Measurements from ENCODE around the gene NIP7. TPM values are rescaled to one million over a fixed set of nuclear protein-coding genes. Genes with fewer than 3 reads are reported as not detected.

NIP7 gene
- total RNA-seq, 1 donor from 2014 or later: 22.9 TPM

- TF ChIP-seq, protein P1, sequence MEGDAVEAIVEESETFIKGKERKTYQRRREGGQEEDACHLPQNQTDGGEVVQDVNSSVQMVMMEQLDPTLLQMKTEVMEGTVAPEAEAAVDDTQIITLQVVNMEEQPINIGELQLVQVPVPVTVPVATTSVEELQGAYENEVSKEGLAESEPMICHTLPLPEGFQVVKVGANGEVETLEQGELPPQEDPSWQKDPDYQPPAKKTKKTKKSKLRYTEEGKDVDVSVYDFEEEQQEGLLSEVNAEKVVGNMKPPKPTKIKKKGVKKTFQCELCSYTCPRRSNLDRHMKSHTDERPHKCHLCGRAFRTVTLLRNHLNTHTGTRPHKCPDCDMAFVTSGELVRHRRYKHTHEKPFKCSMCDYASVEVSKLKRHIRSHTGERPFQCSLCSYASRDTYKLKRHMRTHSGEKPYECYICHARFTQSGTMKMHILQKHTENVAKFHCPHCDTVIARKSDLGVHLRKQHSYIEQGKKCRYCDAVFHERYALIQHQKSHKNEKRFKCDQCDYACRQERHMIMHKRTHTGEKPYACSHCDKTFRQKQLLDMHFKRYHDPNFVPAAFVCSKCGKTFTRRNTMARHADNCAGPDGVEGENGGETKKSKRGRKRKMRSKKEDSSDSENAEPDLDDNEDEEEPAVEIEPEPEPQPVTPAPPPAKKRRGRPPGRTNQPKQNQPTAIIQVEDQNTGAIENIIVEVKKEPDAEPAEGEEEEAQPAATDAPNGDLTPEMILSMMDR (IDR thresholded peaks at IDR 0.05; ENCODE audit: unreplicated experiment): no peak
- no peak for DNase-seq (ENCODE audit: low spot score, unreplicated experiment)
- peaks cover 29% of the 10 kb centered on the region for H3K36me3 Mint-ChIP-seq (ENCODE audit: insufficient read depth)
- H3K4me1 Mint-ChIP-seq (ENCODE audit: low read depth): peaks cover 4% of the 10 kb centered on the region
- no peak overlapping the region for H3K4me3 Mint-ChIP-seq (ENCODE audit: low read depth)
- no peak overlapping the region for H3K27ac Mint-ChIP-seq
- no peaks in the 10 kb centered on the region for H3K9me3 Mint-ChIP-seq (ENCODE audit: low read depth)
- H3K27me3 Mint-ChIP-seq: no peaks in the 10 kb centered on the region
Measured at GRCh38 chr16:69368866-69369265, 29.3 kb downstream of the NIP7 start.

GRCh38 chr16:69371564-69371963 lies 32.0 kb downstream of the NIP7 start:
- no peaks in the 10 kb centered on the region for H3K9me3 Mint-ChIP-seq (ENCODE audit: low read depth)
- peaks cover 4% of the 10 kb centered on the region for H3K4me1 Mint-ChIP-seq (ENCODE audit: low read depth)
- no peak overlapping the region for H3K4me3 Mint-ChIP-seq (ENCODE audit: low read depth)
- no peak overlapping the region for H3K27ac Mint-ChIP-seq
- TF ChIP-seq, protein P1 (IDR thresholded peaks at IDR 0.05; ENCODE audit: unreplicated experiment): no peak
- H3K36me3 Mint-ChIP-seq (ENCODE audit: insufficient read depth): peaks cover 25% of the 10 kb centered on the region
- no peaks in the 10 kb centered on the region for H3K27me3 Mint-ChIP-seq
- DNase-seq (ENCODE audit: low spot score, unreplicated experiment): no peak

- H3K27me3 Mint-ChIP-seq: no peaks in the 10 kb centered on the region
- peaks cover 25% of the 10 kb centered on the region for H3K36me3 Mint-ChIP-seq (ENCODE audit: insufficient read depth)
Measured at GRCh38 chr16:69373019-69373418, 33.4 kb downstream of the NIP7 start.

DNA sequence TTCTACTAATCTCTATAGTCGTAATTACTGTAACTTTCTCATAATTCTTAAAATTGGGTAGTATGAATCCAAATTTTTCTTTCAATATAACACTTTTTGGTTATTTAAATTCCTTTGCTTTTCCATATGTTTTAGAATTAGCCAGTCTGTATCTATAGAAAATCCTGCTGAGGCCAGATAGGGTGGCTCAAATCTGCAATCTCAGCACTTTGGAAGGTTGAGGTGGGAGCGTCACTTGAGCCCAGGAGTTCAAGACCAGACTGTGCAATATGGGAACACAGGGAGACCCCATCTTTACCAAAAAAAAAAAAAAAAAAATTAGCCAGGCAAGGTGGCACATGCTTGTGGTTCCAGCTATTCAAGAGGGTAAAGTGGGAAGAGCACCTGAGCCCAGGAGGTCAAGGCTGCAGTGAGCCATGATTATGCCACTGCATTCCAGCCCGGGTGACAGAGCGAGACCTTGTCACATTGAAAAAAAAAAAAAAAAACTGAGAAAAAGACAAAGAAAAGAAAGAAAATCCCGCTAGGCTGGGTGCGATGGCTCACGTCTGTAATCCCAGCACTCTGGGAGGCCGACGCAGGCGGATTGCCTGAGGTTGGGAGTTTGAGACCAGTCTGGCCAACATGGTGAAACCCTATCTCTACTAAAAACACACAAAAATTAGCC lies 37.0 kb downstream of the NIP7 start:
- no peaks in the 10 kb centered on the region for H3K27me3 Mint-ChIP-seq
- peaks cover 4% of the 10 kb centered on the region for H3K4me1 Mint-ChIP-seq (ENCODE audit: low read depth)
- H3K9me3 Mint-ChIP-seq (ENCODE audit: low read depth): no peaks in the 10 kb centered on the region
- no peak for DNase-seq (ENCODE audit: low spot score, unreplicated experiment)
- H3K36me3 Mint-ChIP-seq (ENCODE audit: insufficient read depth): peaks cover 14% of the 10 kb centered on the region
- TF ChIP-seq, protein P1 (IDR thresholded peaks at IDR 0.05; ENCODE audit: unreplicated experiment): no peak
- H3K27ac Mint-ChIP-seq: no peak overlapping the region
- H3K4me3 Mint-ChIP-seq (ENCODE audit: low read depth): no peak overlapping the region

More at GRCh38 chr16:69373019-69373418, 33.4 kb downstream of the NIP7 start:
- H3K4me3 Mint-ChIP-seq (ENCODE audit: low read depth): no peak overlapping the region
- peaks cover 4% of the 10 kb centered on the region for H3K4me1 Mint-ChIP-seq (ENCODE audit: low read depth)
- no peak for DNase-seq (ENCODE audit: low spot score, unreplicated experiment)
- no peaks in the 10 kb centered on the region for H3K9me3 Mint-ChIP-seq (ENCODE audit: low read depth)
- TF ChIP-seq, protein P1 (IDR thresholded peaks at IDR 0.05; ENCODE audit: unreplicated experiment): no peak
- no peak overlapping the region for H3K27ac Mint-ChIP-seq

DNA sequence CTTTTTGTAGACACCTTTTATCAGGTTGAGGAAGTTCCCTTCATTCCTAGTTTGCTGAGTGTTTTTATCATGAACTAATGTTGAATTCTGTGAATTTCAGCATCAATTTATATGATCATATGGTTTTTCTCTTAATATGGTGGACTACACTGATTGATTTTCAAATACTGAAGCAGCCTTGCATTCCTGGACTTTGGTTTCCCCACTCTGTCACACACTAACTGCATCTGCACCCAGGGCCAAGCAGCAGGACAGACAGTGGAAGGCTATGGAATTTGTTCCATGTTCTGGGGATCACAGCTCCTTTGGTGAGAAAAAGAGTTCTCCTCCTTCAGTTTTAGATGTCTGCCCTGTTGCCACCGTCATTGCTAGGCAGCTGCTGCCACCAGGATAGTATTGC lies 38.5 kb downstream of the NIP7 start:
- no peaks in the 10 kb centered on the region for H3K27me3 Mint-ChIP-seq
- H3K36me3 Mint-ChIP-seq (ENCODE audit: insufficient read depth): peaks cover 16% of the 10 kb centered on the region
- no peak overlapping the region for H3K4me3 Mint-ChIP-seq (ENCODE audit: low read depth)
- H3K27ac Mint-ChIP-seq: no peak overlapping the region
- H3K4me1 Mint-ChIP-seq (ENCODE audit: low read depth): peaks cover 3% of the 10 kb centered on the region
- TF ChIP-seq, protein P1 (IDR thresholded peaks at IDR 0.05; ENCODE audit: unreplicated experiment): no peak
- DNase-seq (ENCODE audit: low spot score, unreplicated experiment): no peak
- no peaks in the 10 kb centered on the region for H3K9me3 Mint-ChIP-seq (ENCODE audit: low read depth)
